ENCODE data around the gene PPP3CA.

PPP3CA gene

DNA sequence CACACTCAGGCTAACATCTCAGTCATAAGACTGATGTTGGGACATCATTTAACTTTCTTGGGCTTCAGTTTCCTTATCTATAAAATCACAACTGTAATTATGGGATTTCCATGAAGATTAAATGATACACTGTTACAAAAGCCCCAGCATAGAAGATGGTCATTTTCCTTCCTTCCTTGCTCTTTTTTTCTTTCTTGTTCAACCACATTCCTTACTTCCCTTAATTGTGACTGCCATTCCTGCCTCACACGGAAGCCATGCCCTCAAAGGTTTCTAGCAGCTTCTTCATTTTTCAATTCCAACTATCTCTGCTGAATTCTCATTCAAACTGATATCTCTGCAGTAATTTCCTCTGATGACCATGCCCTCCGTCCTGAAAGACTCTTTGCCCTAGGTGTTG, 311.8 kb downstream of the PPP3CA start:
- H3K4me3 ChIP-seq (replicated peaks; ENCODE audit: low read depth, low read length), result no peak overlapping the region
- DNase-seq (ENCODE audit: extremely low read depth, low read depth), result no peak
- TF ChIP-seq, protein P1, sequence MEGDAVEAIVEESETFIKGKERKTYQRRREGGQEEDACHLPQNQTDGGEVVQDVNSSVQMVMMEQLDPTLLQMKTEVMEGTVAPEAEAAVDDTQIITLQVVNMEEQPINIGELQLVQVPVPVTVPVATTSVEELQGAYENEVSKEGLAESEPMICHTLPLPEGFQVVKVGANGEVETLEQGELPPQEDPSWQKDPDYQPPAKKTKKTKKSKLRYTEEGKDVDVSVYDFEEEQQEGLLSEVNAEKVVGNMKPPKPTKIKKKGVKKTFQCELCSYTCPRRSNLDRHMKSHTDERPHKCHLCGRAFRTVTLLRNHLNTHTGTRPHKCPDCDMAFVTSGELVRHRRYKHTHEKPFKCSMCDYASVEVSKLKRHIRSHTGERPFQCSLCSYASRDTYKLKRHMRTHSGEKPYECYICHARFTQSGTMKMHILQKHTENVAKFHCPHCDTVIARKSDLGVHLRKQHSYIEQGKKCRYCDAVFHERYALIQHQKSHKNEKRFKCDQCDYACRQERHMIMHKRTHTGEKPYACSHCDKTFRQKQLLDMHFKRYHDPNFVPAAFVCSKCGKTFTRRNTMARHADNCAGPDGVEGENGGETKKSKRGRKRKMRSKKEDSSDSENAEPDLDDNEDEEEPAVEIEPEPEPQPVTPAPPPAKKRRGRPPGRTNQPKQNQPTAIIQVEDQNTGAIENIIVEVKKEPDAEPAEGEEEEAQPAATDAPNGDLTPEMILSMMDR (IDR thresholded peaks at IDR 0.05; ENCODE audit: low read depth, low read length, missing control alignments), result no peak

GRCh38 chr4:101033986-101034385, 313.3 kb downstream of the PPP3CA start:
- no peak for DNase-seq (ENCODE audit: extremely low read depth, low read depth)
- no peak overlapping the region for H3K4me3 ChIP-seq (replicated peaks; ENCODE audit: low read depth, low read length)
- TF ChIP-seq, protein P1 (IDR thresholded peaks at IDR 0.05; ENCODE audit: low read depth, low read length, missing control alignments), result no peak

- no peak overlapping the region for H3K4me3 ChIP-seq (replicated peaks; ENCODE audit: low read depth, low read length)
- TF ChIP-seq, protein P1 (IDR thresholded peaks at IDR 0.05; ENCODE audit: low read depth, low read length, missing control alignments), result no peak
- no peak for DNase-seq (ENCODE audit: extremely low read depth, low read depth)
Measured at GRCh38 chr4:101032541-101032940, 314.8 kb downstream of the PPP3CA start.

DNA sequence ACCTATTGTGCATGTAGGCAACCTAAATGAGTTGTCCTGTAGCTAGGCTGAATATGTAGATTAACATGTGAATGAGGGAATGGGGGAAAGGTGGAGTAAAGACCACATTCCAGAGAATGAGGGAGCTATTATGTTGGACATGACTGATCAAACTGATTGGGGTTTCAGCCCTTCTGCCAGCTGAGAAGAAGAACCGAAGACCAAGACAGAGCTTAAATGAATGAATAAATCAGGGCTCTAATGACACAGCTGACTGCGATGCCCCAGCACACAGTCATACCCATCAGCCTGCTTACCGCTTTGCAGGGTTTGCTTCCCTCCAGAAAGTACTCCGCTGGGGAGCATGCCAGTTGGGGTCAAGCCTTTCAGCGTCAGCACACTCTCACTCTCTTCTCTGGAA, 315.4 kb downstream of the PPP3CA start:
- TF ChIP-seq, protein P1 (IDR thresholded peaks at IDR 0.05; ENCODE audit: low read depth, low read length, missing control alignments), result no peak
- no peak overlapping the region for H3K4me3 ChIP-seq (replicated peaks; ENCODE audit: low read depth, low read length)
- no peak for DNase-seq (ENCODE audit: extremely low read depth, low read depth)

GRCh38 chr4:101028886-101029285, 318.4 kb downstream of the PPP3CA start:
- no peak for DNase-seq (ENCODE audit: extremely low read depth, low read depth)
- TF ChIP-seq, protein P1 (IDR thresholded peaks at IDR 0.05; ENCODE audit: low read depth, low read length, missing control alignments), result no peak

DNA sequence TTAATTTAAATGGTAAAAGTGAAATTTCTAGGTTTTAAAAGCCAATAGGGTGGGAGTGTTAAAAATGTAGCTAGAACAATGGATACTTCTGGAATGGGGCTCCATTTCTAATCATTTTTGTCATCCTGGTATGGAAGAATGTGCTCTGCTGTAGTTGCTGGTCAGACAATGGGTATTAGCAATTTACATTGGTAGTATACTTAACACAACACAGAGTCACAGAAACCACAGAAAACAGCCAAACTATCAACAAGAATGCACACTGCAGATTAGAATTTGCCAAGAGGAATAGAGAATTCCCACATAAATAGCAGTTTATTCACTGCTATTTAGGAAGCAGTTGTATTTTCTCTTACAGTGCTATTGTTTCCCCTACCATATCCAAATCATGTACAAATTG, 319.6 kb downstream of the PPP3CA start:
- no peak overlapping the region for H3K4me3 ChIP-seq (replicated peaks; ENCODE audit: low read depth, low read length)
- DNase-seq (ENCODE audit: extremely low read depth, low read depth), result no peak
- TF ChIP-seq, protein P1 (IDR thresholded peaks at IDR 0.05; ENCODE audit: low read depth, low read length, missing control alignments), result no peak

More at GRCh38 chr4:101028886-101029285, 318.4 kb downstream of the PPP3CA start:
- H3K4me3 ChIP-seq (replicated peaks; ENCODE audit: low read depth, low read length), result no peak overlapping the region

- H3K4me3 ChIP-seq (replicated peaks; ENCODE audit: low read depth, low read length), result no peak overlapping the region
- TF ChIP-seq, protein P1 (IDR thresholded peaks at IDR 0.05; ENCODE audit: low read depth, low read length, missing control alignments), result no peak
- DNase-seq (ENCODE audit: extremely low read depth, low read depth), result no peak
Measured at GRCh38 chr4:101025755-101026154, 321.6 kb downstream of the PPP3CA start.
